Measurements from ENCODE around the gene KNTC1.

GRCh38 chr12:122499991-122500684 is 26.9 kb upstream of the KNTC1 start:
- no peak for TF ChIP-seq CTCF (IDR thresholded peaks at IDR 0.05; ENCODE audit: low read length)
- no peak for TF ChIP-seq EZH2 (IDR thresholded peaks at IDR 0.05; ENCODE audit: borderline replicate concordance, low read length)

All from OCI-LY1 (cell line).